HCT116 (cell line): Measurements from ENCODE around the gene PWP2. TPM values are rescaled to one million over a fixed set of nuclear protein-coding genes. Genes with fewer than 3 reads are reported as not detected.

Source experiments
- ATAC-seq: fragments of 200-7000 bp; cut with Tn5 transposase; 2 replicates; pipeline ENCODE4 v1.9.1; 2020; ENCODE audit warnings: mild to moderate bottlenecking, moderate library complexity
- BruUV-seq: library from RNA; stranded (reverse); fragments of 400-500 nt; replicated peaks from 2 replicates; lab custom pipeline; 2021; lab: Mats Ljungman, UMichigan
- CTCF ChIA-PET: fragments of 300-600 bp; sonication (Branson Sonifier 250); formaldehyde crosslinking; loops from one replicate; lab custom pipeline; 2021; ENCODE audit warnings: antibody characterized with exemption; lab: Charles Lee
- POLR2A ChIA-PET: fragments of 300-600, 350-600 bp; sonication (Branson Sonifier 250); formaldehyde crosslinking; loops from one replicate; lab custom pipeline; 2021; ENCODE audit warnings: antibody characterized with exemption; lab: Charles Lee
- RAD21 ChIA-PET, 2 experiments: fragments of 300-600 bp; sonication (Branson Sonifier 250); formaldehyde crosslinking; loops; one replicate each; lab custom pipeline; 2023; ENCODE audit warnings: low total read pairs in 2 of 2; ENCODE audit not compliant: uncharacterized antibody in 2 of 2, unreplicated experiment in 2 of 2, low non-redundant PET in 1 of 2; lab: Charles Lee
- DNase-seq: peaks from one replicate; pipeline ENCODE4 v3.0.0-alpha.2; 2010; ENCODE audit warnings: low read depth, low spot score
- H2AFZ ChIP-seq: fragments of 200-600 bp; shearing (Covaris generic), sonication (generic); 2 replicates; pipeline ENCODE4 v1.6.1; 2017; ENCODE audit warnings: low read depth, mixed run types, mixed read lengths, antibody characterized with exemption, low read length; ENCODE audit not compliant: poor library complexity, severe bottlenecking
- H3K27ac ChIP-seq: 2 replicates; pipeline ENCODE4 v1.5.1; 2012; ENCODE audit warnings: low read depth, low read length
- H3K27me3 ChIP-seq: fragments of 200-600 bp; sonication (generic); 2 replicates; pipeline ENCODE4 v1.6.1; 2016; ENCODE audit warnings: mixed run types, low read length, mixed read lengths; ENCODE audit not compliant: insufficient read depth
- H3K36me3 ChIP-seq, 2 experiments: fragments of 200-500 bp in 1 of 2; fragments of 200-600 bp in 1 of 2; sonication (Bioruptor generic) in 1 of 2; sonication (generic) in 1 of 2; 2 replicates each; pipeline versions ENCODE4 v1.5.1 to v1.6.1; 2014 to 2016; ENCODE audit warnings: low read length in 2 of 2, inconsistent platforms in 1 of 2, mixed read lengths in 1 of 2, mixed run types in 1 of 2; ENCODE audit not compliant: insufficient read depth in 2 of 2, control insufficient read depth in 1 of 2
- H3K4me1 ChIP-seq, 2 experiments: fragments of 200-600 bp in 1 of 2; sonication (generic) in 1 of 2; 2 replicates each; pipeline versions ENCODE4 v1.5.1 to v1.6.1; 2012 to 2017; ENCODE audit warnings: low read length in 2 of 2, inconsistent platforms in 1 of 2, mild to moderate bottlenecking in 1 of 2, mixed read lengths in 1 of 2, mixed run types in 1 of 2, moderate library complexity in 1 of 2; ENCODE audit not compliant: insufficient read depth in 2 of 2, control insufficient read depth in 1 of 2
- H3K4me2 ChIP-seq: fragments of 200-600 bp; sonication (generic); 2 replicates; pipeline ENCODE4 v1.6.1; 2017; ENCODE audit warnings: mixed run types, low read length, mixed read lengths
- H3K4me3 ChIP-seq, 2 experiments: fragments of 200-600 bp in 1 of 2; sonication (generic) in 1 of 2; replicated peaks in 1 of 2; 2 replicates each; pipeline ENCODE4 v1.5.1; 2011 to 2016; ENCODE audit warnings: low read length in 2 of 2, control low read depth in 1 of 2, low read depth in 1 of 2, mild to moderate bottlenecking in 1 of 2, mixed read lengths in 1 of 2, mixed run types in 1 of 2
- H3K79me2 ChIP-seq: fragments of 200-600 bp; sonication (generic); 2 replicates; pipeline ENCODE4 v1.6.1; 2017; ENCODE audit warnings: mild to moderate bottlenecking, mixed run types, low read length, moderate library complexity, mixed read lengths; ENCODE audit not compliant: insufficient read depth
- H3K9ac ChIP-seq: fragments of 200-600 bp; sonication (generic); 2 replicates; pipeline ENCODE4 v1.6.1; 2016; ENCODE audit warnings: low read length, mixed read lengths
- H3K9me2 ChIP-seq: fragments of 200-600 bp; sonication (generic), shearing (Covaris generic); 2 replicates; pipeline ENCODE4 v1.6.1; 2017; ENCODE audit warnings: mixed run types, mild to moderate bottlenecking, moderate library complexity; ENCODE audit not compliant: insufficient read depth
- H3K9me3 ChIP-seq, 2 experiments: fragments of 200-500 bp in 1 of 2; fragments of 200-600 bp in 1 of 2; sonication (Bioruptor generic) in 1 of 2; sonication (generic) in 1 of 2; 2 replicates each; pipeline ENCODE4 v1.6.1; 2014 to 2017; ENCODE audit warnings: low read length in 2 of 2, mixed read lengths in 2 of 2, inconsistent platforms in 1 of 2, low read depth in 1 of 2, mild to moderate bottlenecking in 1 of 2, mixed run types in 1 of 2, moderate library complexity in 1 of 2; ENCODE audit not compliant: control insufficient read depth in 1 of 2, insufficient read depth in 1 of 2
- H4K20me1 ChIP-seq: fragments of 200-600 bp; sonication (generic), shearing (Covaris generic); 2 replicates; pipeline ENCODE4 v1.6.1; 2017; ENCODE audit warnings: mixed run types, mild to moderate bottlenecking, moderate library complexity; ENCODE audit not compliant: insufficient read depth
- CBX3 ChIP-seq: IDR thresholded peaks from 2 replicates; pipeline ENCODE4 v1.6.1; 2012; ENCODE audit warnings: low read depth
- CEBPB ChIP-seq: IDR thresholded peaks from 2 replicates; pipeline ENCODE4 v1.6.1; 2012; ENCODE audit warnings: low read depth
- ELF1 ChIP-seq: IDR thresholded peaks from 2 replicates; pipeline ENCODE4 v1.6.1; 2012; ENCODE audit warnings: low read depth, borderline replicate concordance
- EZH2 ChIP-seq: fragments of 200-600 bp; sonication (generic); IDR thresholded peaks from 2 replicates; pipeline ENCODE4 v1.6.1; 2017; ENCODE audit warnings: antibody characterized with exemption, mixed run types
- EZH2phosphoT487 ChIP-seq: fragments of 200-600 bp; IDR thresholded peaks from 2 replicates; pipeline ENCODE4 v1.6.1; 2018; ENCODE audit warnings: antibody characterized with exemption, borderline replicate concordance
- MAX ChIP-seq: IDR thresholded peaks from 2 replicates; pipeline ENCODE4 v1.6.1; 2012
- REST ChIP-seq: IDR thresholded peaks from 2 replicates; pipeline ENCODE4 v1.6.1; 2012; ENCODE audit warnings: low read depth
- SIN3A ChIP-seq: IDR thresholded peaks from 2 replicates; pipeline ENCODE4 v1.6.1; 2012; ENCODE audit warnings: low read depth
- SP1 ChIP-seq: IDR thresholded peaks from 2 replicates; pipeline ENCODE4 v1.6.1; 2012; ENCODE audit warnings: low read depth
- YY1 ChIP-seq: IDR thresholded peaks from 2 replicates; pipeline ENCODE4 v1.6.1; 2011; ENCODE audit warnings: low read length, low read depth, moderate library complexity, mild to moderate bottlenecking; ENCODE audit not compliant: insufficient replicate concordance; ENCODE audit errors: extremely low read depth
- ZNF274 ChIP-seq: fragments of 200-500 bp; sonication (Bioruptor generic); IDR thresholded peaks from 2 replicates; pipeline ENCODE4 v1.6.1; 2014; ENCODE audit warnings: mild to moderate bottlenecking, low read depth, low read length, inconsistent platforms
- intact Hi-C: fragments of 100-400 bp; cut with micrococcal nuclease; formaldehyde crosslinking; loops from 2 replicates; pipeline ENCODE4 v1.10.0; 2022
- total RNA-seq: library from RNA; stranded (reverse); gene quantifications from one replicate; pipeline ENCODE4 v1.2.1, GENCODE V29; 2021; ENCODE audit not compliant: unreplicated experiment

The PWP2 gene
- total RNA-seq, 1 experiment from 2014 or later = 43.1 TPM

- ATAC-seq (no peak), DNase-seq (no peak)
- ChIA-PET RAD21 (no interaction called here), CTCF (no interaction called here), POLR2A (no interaction called here)
- TF ChIP-seq EZH2 (no peak), CBX3 (no peak), ZNF274 (no peak), MAX (no peak), YY1 (no peak), EZH2phosphoT487 (no peak), REST (no peak), CEBPB (no peak), ELF1 (no peak), SIN3A (no peak), SP1 (no peak)
- no peak overlapping the region for H3K27ac ChIP-seq
- H3K4me2 ChIP-seq = no peak overlapping the region
- no peaks in the 10 kb centered on the region for H3K9me3 ChIP-seq
- no TSS peak for BruUV-seq
- H3K4me1 ChIP-seq = no peaks in the 10 kb centered on the region
- no peaks in the 10 kb centered on the region for H3K9me2 ChIP-seq
- H2AFZ ChIP-seq = no peak overlapping the region
- H3K27me3 ChIP-seq = no peaks in the 10 kb centered on the region
- H4K20me1 ChIP-seq = no peaks in the 10 kb centered on the region
- H3K36me3 ChIP-seq = peaks cover 21 to 27% of the 10 kb centered on the region in 2 experiments; a peak in 3 of 4 replicates
- no peaks in the 10 kb centered on the region; the same call in 1 of the 2 replicates for H3K79me2 ChIP-seq
- no peak overlapping the region for H3K9ac ChIP-seq
- intact Hi-C loops = no loop called here
- H3K4me3 ChIP-seq = no peak overlapping the region
Observed at GRCh38 chr21:44086636-44087425, 20.4 kb upstream of the PWP2 start.
